Hepatocyte (in vitro differentiated cells): ENCODE results near the gene KCNA2. TPM values are rescaled to one million over a fixed set of nuclear protein-coding genes. Genes with fewer than 3 reads are reported as not detected.

Experiments used
- DNase-seq: peaks from one replicate; pipeline ENCODE4 v3.0.0-alpha.2; 2016; ENCODE audit warnings: low spot score
- H2AFZ ChIP-seq: fragments of 200-600 bp; sonication (generic); 2 replicates; pipeline ENCODE4 v1.6.0; 2016; ENCODE audit warnings: antibody characterized with exemption, mild to moderate bottlenecking
- H3K27ac ChIP-seq: fragments of 200-600 bp; sonication (generic); 2 replicates; pipeline ENCODE4 v1.5.1; 2016; ENCODE audit warnings: mild to moderate bottlenecking
- H3K27me3 ChIP-seq: fragments of 200-600 bp; sonication (generic); 2 replicates; pipeline ENCODE4 v1.6.1; 2016
- H3K36me3 ChIP-seq: fragments of 200-600 bp; sonication (generic); replicated peaks from 2 replicates; pipeline ENCODE4 v1.5.1; 2016; ENCODE audit warnings: low read depth; ENCODE audit not compliant: insufficient read depth
- H3K4me1 ChIP-seq: fragments of 200-600 bp; sonication (generic); 2 replicates; pipeline ENCODE4 v1.5.1; 2016; ENCODE audit warnings: mild to moderate bottlenecking, moderate library complexity; ENCODE audit not compliant: insufficient read depth
- H3K4me2 ChIP-seq: fragments of 200-600 bp; sonication (generic); 2 replicates; pipeline ENCODE4 v1.6.0; 2016
- H3K4me3 ChIP-seq: fragments of 200-600 bp; sonication (generic); 2 replicates; pipeline ENCODE4 v1.5.1; 2016; ENCODE audit warnings: mild to moderate bottlenecking
- H3K79me2 ChIP-seq: fragments of 200-600 bp; sonication (generic); 2 replicates; pipeline ENCODE4 v1.6.0; 2017; ENCODE audit warnings: mild to moderate bottlenecking
- H3K9me2 ChIP-seq: fragments of 200-600 bp; sonication (generic); replicated peaks from 2 replicates; pipeline ENCODE4 v1.6.0; 2017; ENCODE audit warnings: mild to moderate bottlenecking; ENCODE audit not compliant: insufficient read depth
- H3K9me3 ChIP-seq: fragments of 200-600 bp; sonication (generic); 2 replicates; pipeline ENCODE4 v1.5.1; 2016; ENCODE audit warnings: low read depth, mild to moderate bottlenecking
- H4K20me1 ChIP-seq: fragments of 200-600 bp; sonication (generic); 2 replicates; pipeline ENCODE4 v1.6.0; 2016; ENCODE audit warnings: mild to moderate bottlenecking; ENCODE audit not compliant: insufficient read depth, poor library complexity, severe bottlenecking
- EZH2 ChIP-seq: fragments of 200-600 bp; sonication (generic); IDR thresholded peaks from 2 replicates; pipeline ENCODE4 v1.6.1; 2016; ENCODE audit warnings: antibody characterized with exemption, mild to moderate bottlenecking, borderline replicate concordance
- EZH2phosphoT487 ChIP-seq: fragments of 200-600 bp; sonication (generic); IDR thresholded peaks from one replicate; pipeline ENCODE4 v1.6.1; 2018; ENCODE audit warnings: antibody characterized with exemption, mild to moderate bottlenecking, low read depth, moderate library complexity; ENCODE audit not compliant: unreplicated experiment, severe bottlenecking
- WGBS: methylation state at CpG from one replicate; pipeline ENCODE4 v1.1.6; 2016; ENCODE audit warnings: low lambda C conversion rate; ENCODE audit errors: missing lambda C conversion rate; 5-methylcytosine and 5-hydroxymethylcytosine counted together
- polyA plus RNA-seq: library from polyadenylated mRNA; unstranded; fragments of >200 nt; fragmentation: Nextera tagmentation; extraction: Ambion mirVana; gene quantifications from 2 replicates; pipeline ENCODE4 v1.2.1, GENCODE V29; 2016
- total RNA-seq: library from RNA; depleted of rRNA; stranded (reverse); fragments of >200 nt; gene quantifications from 2 replicates; pipeline ENCODE4 v1.2.3, GENCODE V29; 2014
- TF ChIP-seq, protein P1 (sequence below): fragments of 200-600 bp; sonication (generic); IDR thresholded peaks from 2 replicates; pipeline ENCODE4 v1.5.1; 2016; ENCODE audit warnings: antibody characterized with exemption, mild to moderate bottlenecking; ENCODE audit not compliant: poor library complexity

The KCNA2 gene
- total and polyA plus RNA-seq, 2 experiments from 2014 or later, result 0.40 to 0.80 TPM

DNA sequence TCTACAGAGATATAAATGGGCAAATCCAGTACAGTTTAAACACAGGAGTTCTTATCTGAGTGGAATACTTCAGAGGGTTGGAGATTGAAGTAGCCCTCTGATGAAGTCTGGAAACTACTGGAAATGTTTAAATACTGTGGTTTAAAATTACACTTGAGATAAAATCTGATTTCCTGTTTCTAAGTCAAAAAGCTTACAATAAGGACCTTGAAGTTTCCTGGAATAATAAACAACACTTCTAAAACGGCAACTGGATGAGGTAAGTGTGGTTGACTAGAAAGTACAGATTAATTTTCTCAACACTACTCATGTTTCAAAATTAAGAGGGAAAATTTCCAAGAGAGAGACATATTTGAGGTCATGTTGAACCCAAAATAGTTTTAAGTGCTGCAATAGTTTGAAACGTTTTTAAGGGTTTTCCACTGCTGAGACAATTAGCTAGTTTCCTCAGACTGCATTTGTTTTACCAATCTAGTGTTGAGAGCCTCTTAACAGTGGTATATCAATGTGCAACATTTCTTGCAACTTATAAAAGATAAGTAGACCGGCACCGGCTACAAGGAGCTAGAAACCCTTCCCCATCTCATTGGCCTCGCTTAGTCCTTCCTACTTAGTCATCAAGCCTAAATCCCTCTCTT lies 41.2 kb upstream of the KCNA2 start:
- no peak for DNase-seq
- 55% methylated on average over 5 of the region's 5 CpGs for WGBS
- H2AFZ ChIP-seq, result no peak overlapping the region
- no peaks in the 10 kb centered on the region for H4K20me1 ChIP-seq
- H3K36me3 ChIP-seq, result no peaks in the 10 kb centered on the region
- H3K4me1 ChIP-seq, result no peaks in the 10 kb centered on the region
- no peak overlapping the region for H3K4me2 ChIP-seq
- H3K9me3 ChIP-seq, result no peaks in the 10 kb centered on the region
- peaks cover 19% of the 10 kb centered on the region for H3K27me3 ChIP-seq
- H3K79me2 ChIP-seq, result no peaks in the 10 kb centered on the region
- H3K9me2 ChIP-seq, result no peaks in the 10 kb centered on the region
- H3K27ac ChIP-seq, result peak overlapping the region; percentile 24
- no peak overlapping the region for H3K4me3 ChIP-seq
- no peak for TF ChIP-seq EZH2phosphoT487
- TF ChIP-seq, protein P1, sequence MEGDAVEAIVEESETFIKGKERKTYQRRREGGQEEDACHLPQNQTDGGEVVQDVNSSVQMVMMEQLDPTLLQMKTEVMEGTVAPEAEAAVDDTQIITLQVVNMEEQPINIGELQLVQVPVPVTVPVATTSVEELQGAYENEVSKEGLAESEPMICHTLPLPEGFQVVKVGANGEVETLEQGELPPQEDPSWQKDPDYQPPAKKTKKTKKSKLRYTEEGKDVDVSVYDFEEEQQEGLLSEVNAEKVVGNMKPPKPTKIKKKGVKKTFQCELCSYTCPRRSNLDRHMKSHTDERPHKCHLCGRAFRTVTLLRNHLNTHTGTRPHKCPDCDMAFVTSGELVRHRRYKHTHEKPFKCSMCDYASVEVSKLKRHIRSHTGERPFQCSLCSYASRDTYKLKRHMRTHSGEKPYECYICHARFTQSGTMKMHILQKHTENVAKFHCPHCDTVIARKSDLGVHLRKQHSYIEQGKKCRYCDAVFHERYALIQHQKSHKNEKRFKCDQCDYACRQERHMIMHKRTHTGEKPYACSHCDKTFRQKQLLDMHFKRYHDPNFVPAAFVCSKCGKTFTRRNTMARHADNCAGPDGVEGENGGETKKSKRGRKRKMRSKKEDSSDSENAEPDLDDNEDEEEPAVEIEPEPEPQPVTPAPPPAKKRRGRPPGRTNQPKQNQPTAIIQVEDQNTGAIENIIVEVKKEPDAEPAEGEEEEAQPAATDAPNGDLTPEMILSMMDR, result no peak
- TF ChIP-seq EZH2, result no peak

GRCh38 chr1:110645821-110646735 lies 39.9 kb upstream of the KCNA2 start:
- Histone ChIP-seq H3K4me3 (no peak overlapping the region), H3K27ac (no peak overlapping the region), H3K9me2 (no peaks in the 10 kb centered on the region), H3K4me1 (no peaks in the 10 kb centered on the region), H3K79me2 (no peaks in the 10 kb centered on the region), H3K9me3 (no peaks in the 10 kb centered on the region), H4K20me1 (no peaks in the 10 kb centered on the region), H2AFZ (no peak overlapping the region), H3K4me2 (no peak overlapping the region), H3K27me3 (peaks cover 22% of the 10 kb centered on the region), H3K36me3 (no peaks in the 10 kb centered on the region)
- 67% methylated on average over 4 of the region's 4 CpGs for WGBS
- no peak for DNase-seq
- no peak for TF ChIP-seq EZH2phosphoT487

- Histone ChIP-seq H3K4me3 (no peak overlapping the region), H3K9me2 (no peaks in the 10 kb centered on the region), H3K27me3 (peaks cover 20% of the 10 kb centered on the region), H2AFZ (no peak overlapping the region), H3K4me2 (no peak overlapping the region), H3K79me2 (no peaks in the 10 kb centered on the region), H3K4me1 (no peaks in the 10 kb centered on the region), H3K27ac (no peak overlapping the region), H3K9me3 (no peaks in the 10 kb centered on the region), H3K36me3 (no peaks in the 10 kb centered on the region), H4K20me1 (no peaks in the 10 kb centered on the region)
- TF ChIP-seq, protein P1, result no peak
- TF ChIP-seq EZH2phosphoT487, result no peak
- TF ChIP-seq EZH2, result no peak
- DNase-seq, result no peak
Observed at GRCh38 chr1:110645211-110645610, 39.1 kb upstream of the KCNA2 start.

DNA sequence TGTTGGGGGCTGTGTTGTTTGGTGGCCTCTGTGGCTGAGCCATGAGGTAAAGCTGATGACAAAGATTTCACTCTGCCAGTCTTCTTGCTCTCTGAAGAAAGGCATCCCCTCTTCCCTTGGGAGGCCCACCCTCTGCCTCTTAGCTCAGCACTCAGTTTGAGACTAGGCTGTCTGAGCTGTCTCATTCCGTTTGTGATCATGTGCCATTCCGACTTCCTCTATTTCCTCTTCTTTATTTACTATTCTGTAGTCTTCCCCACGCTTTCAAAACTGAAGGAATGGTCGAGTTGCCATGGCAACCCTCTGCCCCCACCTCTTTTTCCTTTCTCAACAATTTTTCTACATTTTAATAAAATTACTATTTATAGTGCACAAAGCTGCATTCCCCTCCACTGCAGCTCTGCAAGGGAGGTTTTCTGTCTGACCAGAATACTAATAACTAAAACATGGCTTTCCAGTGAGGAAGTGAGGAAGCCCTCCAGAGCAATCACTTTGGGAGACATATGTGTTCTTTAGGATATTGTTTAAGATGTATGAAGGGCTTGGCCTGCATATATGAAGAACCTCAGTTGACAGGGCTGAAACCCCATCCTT lies 37.8 kb upstream of the KCNA2 start:
- no peaks in the 10 kb centered on the region for H3K9me3 ChIP-seq
- H3K79me2 ChIP-seq, result no peaks in the 10 kb centered on the region
- H2AFZ ChIP-seq, result no peak overlapping the region
- H3K9me2 ChIP-seq, result no peaks in the 10 kb centered on the region
- H3K36me3 ChIP-seq, result no peaks in the 10 kb centered on the region
- no peak overlapping the region for H3K4me2 ChIP-seq
- no peak for DNase-seq
- no peaks in the 10 kb centered on the region for H3K4me1 ChIP-seq
- H3K27ac ChIP-seq, result no peak overlapping the region
- no peaks in the 10 kb centered on the region for H4K20me1 ChIP-seq
- H3K4me3 ChIP-seq, result no peak overlapping the region
- peaks cover 15% of the 10 kb centered on the region for H3K27me3 ChIP-seq
- 31% methylated on average over 4 of the region's 4 CpGs for WGBS
- TF ChIP-seq EZH2phosphoT487 (no peak), EZH2 (no peak)
- TF ChIP-seq, protein P1, result no peak
